GM21576 (cell line): ENCODE data around the gene CTIF.

Experiments used
- ATAC-seq: cut with Tn5 transposase; IDR thresholded peaks from one replicate; pipeline ENCODE4 v1.9.1; 2021; ENCODE audit warnings: mild to moderate bottlenecking, moderate library complexity; ENCODE audit not compliant: unreplicated experiment

The CTIF gene

DNA sequence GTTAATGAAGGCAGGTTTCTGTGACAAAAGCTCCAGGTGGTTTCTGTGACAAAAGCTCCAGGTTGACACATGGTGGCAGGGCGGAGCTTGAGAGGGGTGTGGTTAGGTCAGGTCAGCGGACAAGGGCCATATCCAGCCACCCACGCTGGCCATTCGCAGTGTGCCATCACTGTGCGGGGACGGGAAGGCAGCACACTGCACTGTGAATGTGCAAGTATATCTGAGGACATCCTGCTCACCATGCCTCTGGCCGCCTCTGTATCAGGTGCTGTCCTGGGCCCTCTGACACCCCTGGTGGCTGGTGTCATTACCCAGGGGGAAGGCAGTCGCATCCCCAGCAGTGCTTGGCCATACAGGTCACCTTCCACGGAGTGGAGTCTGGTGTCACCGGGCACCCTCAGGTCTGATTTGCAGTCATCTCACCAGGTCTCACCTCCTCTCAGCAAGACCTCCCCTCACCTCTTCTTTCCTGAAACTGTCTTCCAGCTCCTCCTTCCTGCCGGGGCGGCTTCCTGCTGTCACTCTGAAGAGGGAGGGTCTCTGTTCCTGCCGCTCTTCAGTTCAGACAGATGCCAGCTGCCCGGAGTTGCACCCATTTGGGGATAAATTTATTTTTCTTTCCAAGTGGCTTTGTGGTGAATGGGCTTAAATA lies 34.9 kb downstream of the CTIF start:
- ATAC-seq = no peak

- ATAC-seq = no peak
These were observed 36.0 kb downstream of the CTIF start for GRCh38 chr18:48574667-48575300.

DNA sequence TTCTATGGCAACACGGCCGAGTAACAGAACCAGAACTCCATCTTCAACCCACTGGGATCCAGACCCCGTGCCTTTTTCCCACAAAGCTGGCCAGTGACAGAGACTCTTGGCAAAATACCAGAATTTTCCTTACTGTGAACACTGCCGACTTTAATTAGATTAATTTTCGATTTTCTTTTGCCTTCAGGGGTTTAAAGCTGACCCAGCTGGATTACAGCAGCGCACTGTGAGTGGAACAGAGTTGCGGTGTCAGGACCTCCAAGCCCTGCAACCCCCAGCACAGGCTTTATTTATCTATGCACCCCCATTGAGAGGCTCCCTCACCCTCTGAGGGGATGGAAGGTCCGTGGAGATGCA lies 36.4 kb downstream of the CTIF start:
- ATAC-seq = no peak

GRCh38 chr18:48575658-48576456 lies 37.0 kb downstream of the CTIF start:
- ATAC-seq = no peak

DNA sequence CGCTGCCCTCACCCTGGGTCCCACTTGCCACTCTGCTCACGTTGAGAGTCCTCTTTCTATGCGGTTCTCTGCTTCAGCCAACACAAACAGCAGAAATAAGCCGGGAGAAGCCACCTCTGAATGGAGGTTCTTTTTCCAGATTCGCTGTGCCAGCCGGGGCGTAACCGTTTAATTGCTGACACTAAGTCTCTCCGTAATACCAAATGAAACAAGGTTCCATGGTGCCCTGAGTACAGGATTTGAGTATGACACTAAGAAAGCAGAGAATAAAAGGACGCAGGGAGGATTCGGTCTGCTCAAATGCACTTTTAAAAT lies 37.6 kb downstream of the CTIF start:
- ATAC-seq = no peak

DNA sequence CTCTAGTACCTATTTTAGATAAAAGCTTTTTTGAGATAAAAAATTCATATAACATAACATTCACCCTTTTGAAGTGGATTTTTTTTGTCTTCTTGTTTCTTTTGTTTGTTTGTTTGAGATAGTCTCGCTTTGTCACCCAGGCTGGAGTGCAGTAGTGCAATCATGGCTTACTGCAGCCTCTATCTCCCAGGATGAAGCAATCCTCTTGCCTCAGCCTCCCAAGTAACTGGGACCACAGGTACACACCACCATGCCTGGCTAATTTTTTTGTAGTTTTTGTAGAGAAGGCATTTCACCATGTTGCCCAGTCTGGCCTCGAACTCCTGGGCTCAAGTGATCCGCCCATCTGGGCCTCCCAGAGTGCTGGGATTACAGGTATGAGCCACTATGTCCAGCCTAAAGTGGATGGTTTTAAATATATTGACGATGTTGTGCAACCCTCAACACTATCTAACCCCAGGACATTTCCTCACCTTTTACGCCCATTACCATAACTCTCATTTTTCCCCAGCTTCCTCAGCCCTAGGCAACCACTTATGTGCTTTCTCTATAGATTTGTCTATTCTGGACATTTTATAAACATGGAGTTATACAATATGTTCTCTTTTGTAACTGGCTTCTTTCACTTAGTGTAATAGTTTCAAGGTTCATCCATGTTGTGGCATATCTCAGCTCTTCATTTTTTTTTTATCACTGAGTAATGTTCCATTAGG lies 38.8 kb downstream of the CTIF start:
- no peak for ATAC-seq

GRCh38 chr18:48578289-48578688 lies 39.5 kb downstream of the CTIF start:
- ATAC-seq = no peak

DNA sequence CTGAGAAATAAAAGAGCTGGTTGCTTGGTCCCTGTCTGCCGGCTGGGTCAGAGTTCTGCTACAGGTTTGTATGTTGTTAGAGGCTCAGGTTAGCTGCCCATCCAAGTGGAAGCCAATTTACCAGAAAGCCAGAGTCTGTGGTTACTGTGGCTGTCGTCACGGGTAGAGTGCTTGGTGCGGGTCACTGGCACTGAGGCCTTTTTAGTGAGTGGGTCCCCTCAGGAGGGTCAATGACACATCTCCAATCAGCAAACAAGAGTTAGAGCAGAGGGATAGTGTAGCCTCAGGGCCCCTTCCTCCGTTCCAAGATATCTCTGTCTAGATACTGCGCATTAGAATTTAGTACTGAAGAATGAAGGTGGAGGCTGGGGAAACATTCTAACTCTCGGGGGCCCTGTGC lies 41.2 kb downstream of the CTIF start:
- no peak for ATAC-seq

DNA sequence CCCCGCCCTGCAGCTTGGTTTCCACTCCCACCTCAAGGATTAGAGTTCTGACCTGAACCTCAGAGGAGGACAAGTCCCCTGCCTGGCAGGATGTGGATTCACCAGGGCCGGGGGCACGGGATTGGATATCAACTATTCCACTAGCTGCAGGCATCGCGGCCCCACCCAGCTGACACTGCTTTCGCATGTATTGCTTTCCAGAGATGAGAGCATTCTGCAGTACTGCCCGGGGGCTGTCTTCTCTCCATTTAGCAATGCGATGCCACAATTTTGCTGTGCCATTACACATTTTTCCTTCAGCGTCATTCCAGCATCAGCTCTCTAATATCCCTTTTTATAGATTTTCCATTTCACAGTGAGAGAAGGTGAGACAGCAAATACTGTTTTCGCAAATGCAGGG lies 42.0 kb downstream of the CTIF start:
- ATAC-seq = no peak

- ATAC-seq = no peak
These were observed 42.4 kb downstream of the CTIF start for GRCh38 chr18:48581206-48581605.

GRCh38 chr18:48581941-48582340 lies 43.1 kb downstream of the CTIF start:
- no peak for ATAC-seq

- ATAC-seq = no peak
These were observed 44.1 kb downstream of the CTIF start for GRCh38 chr18:48582946-48583345.

DNA sequence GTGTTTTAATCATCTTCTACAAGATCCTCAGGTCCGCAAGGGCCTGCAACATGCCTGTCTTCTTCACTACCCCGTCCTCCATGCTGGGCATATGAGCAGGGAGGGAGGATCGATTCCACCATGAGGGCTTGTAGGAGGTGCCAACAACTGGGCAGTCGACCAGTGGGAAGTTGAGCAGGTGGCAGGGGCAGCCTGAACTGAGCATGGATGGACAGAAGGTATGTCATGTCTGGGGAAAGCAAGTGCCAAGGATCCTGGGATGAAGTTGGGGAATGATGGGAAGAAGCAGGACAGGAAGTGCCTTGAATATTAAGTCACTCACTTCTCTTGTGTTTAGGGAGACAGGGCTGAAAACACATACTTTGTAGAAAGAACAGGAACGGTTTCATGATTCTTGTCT lies 44.7 kb downstream of the CTIF start:
- no peak for ATAC-seq

DNA sequence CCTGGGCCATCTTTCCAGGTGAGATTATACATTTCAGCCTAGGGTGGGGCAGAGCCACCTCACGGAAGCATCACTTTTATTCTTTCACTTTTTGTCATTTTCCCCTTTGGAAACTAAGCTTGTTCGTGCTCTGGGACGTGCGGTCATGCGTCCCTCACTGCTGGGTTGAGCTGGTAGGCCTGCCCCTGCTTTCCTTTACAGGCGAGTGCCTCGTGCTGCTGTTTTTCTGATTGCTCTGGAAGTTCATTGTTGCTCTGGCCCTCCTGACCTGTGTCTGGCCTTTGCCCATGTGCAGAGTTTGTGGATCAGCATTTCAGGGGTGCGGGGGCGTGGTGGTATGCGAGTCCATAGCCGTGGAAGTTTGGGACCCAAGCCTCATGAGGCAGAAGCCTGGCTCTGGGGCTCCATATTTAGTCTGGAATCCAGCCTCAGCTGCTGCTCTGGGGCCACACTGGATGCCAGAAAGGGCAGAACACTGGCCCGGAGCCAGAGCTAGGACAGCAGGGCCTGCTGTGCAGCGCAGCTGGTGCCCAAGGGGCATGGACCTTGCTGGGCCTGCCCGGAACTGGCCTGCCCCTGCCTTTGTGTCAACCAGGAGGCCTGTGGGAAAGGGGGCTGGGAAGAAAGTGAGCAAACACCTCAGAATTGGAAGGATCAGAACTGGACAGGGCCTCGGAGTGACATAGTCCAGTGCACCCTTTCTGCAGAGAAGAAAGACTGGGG lies 51.1 kb downstream of the CTIF start:
- no peak for ATAC-seq

- no peak for ATAC-seq
These were observed 51.8 kb downstream of the CTIF start for GRCh38 chr18:48590678-48591077.

GRCh38 chr18:48592540-48593171 lies 53.8 kb downstream of the CTIF start:
- ATAC-seq = no peak

DNA sequence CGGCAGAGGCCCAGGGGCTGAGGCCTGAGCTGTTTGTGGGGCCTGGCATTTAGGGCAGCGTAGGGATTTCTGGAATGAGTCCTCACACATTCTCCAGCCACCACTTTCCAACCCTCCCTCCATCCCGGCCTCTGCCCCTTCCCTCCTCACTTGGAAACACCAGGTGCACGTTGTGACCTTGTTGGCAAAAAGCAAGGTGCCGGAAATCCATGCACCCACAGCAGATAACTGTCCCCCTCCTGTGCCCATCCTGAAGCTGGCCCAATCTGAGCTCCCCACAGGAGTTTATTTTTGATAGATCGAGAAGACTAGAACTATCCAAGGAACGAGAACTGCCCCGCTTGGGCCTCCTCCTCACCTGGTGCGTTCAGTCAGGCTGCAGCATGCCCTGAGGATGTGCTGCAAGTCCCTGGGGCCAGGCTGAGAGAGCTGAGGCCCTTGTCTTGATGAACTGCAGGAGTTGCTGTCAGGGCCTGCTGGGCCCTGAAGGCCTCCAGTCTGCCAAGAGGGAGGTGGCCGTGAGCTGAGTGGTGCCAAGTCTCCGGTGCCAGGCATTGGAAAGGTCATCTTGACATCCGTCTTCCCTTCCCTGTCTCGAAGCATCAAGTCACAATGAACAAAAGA lies 55.8 kb downstream of the CTIF start:
- ATAC-seq = no peak

DNA sequence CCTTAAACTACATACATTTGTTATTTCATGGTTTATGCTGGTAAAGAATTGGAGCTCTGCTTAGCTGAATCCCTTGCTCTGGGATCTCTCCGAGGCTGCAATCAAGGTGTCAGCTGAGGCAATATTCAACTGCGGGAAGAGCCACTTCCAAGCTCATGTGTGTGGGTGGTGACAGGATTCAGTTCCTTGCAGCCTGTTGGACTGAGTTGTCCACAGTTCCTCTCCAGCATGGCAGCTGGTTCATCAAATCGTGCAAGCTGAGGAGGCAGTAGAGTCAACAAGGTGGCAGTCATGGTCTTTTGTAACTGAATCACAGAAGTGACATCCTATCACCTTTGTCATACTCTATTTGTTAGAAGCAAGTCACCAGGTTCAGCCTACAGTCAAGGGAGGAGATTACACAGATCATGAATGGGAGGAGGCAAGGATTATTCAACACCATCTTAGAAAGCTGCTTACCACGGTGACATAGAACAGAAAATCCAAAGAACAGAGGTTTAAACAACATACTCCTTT lies 56.9 kb downstream of the CTIF start:
- no peak for ATAC-seq

- no peak for ATAC-seq
These were observed 58.3 kb downstream of the CTIF start for GRCh38 chr18:48597110-48597509.

DNA sequence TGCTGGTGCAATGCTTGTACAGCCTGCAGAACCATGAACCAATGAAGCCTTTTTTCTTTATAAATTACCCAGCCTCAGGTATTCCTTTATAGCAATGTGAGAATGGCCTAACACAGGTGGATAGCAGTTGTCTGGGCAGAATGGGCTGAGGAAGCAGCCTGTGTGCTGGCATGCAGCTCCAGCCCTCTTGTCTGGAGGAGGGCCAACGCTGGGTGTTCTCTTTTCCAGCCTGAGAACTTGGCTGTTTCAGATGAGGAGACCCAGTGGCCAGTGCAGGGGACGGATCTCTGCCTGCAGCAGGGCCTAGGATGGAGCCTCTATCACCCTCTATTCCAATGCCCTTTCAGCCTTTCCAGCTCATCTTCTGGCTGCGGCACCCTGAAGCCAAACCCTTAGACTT lies 58.8 kb downstream of the CTIF start:
- ATAC-seq = no peak
